HL-60 (cell line): ENCODE results near the gene CAMTA1.

ENCODE experiments used
- CTCF ChIP-seq: IDR thresholded peaks from one replicate; pipeline ENCODE4 v1.5.1; 2011; ENCODE audit warnings: low read length, control low read depth, inconsistent platforms; ENCODE audit not compliant: insufficient read depth
- POLR2AphosphoS5 ChIP-seq: IDR thresholded peaks from 2 replicates; pipeline ENCODE4 v1.6.1; 2012; ENCODE audit warnings: low read depth

- TF ChIP-seq CTCF = no peak
- TF ChIP-seq POLR2AphosphoS5 = no peak
These were observed 550.1 kb downstream of the CAMTA1 start for GRCh38 chr1:7335224-7335879.
